HepG2 (cell line): ENCODE measurements around the gene SLC45A3. TPM values are rescaled to one million over a fixed set of nuclear protein-coding genes. Genes with fewer than 3 reads are reported as not detected.

ENCODE experiments used
- ATAC-seq: fragments of 200-7000 bp; cut with Tn5 transposase; 3 replicates; pipeline ENCODE4 v1.9.1; 2020; ENCODE audit warnings: mild to moderate bottlenecking, moderate library complexity
- BruUV-seq: library from RNA; stranded (reverse); fragments of 400-500 nt; replicated peaks from 2 replicates; lab custom pipeline; 2021; lab: Mats Ljungman, UMichigan
- CTCF ChIA-PET: fragments of 300-600 bp; formaldehyde crosslinking; extraction: SDS; loops from one replicate; lab custom pipeline; 2021; ENCODE audit warnings: low total read pairs, inconsistent platforms, low intra/inter-chr PET ratio; lab: Yijun Ruan, JAX
- POLR2A ChIA-PET: fragments of 350-600 bp; sonication (Branson Sonifier 250); formaldehyde crosslinking; loops from one replicate; lab custom pipeline; 2020; ENCODE audit warnings: antibody characterized with exemption, inconsistent platforms; lab: Yijun Ruan, JAX
- DNase-seq: peaks from one replicate; pipeline ENCODE4 v3.0.0-alpha.2; 2015; ENCODE audit warnings: low spot score
- FAIRE-seq: peaks from 3 replicates; lab custom pipeline; 2011; peaks lifted over from hg19 to GRCh38; lab: Jason Lieb, UNC
- H2AFZ ChIP-seq: one replicate; pipeline ENCODE4 v1.6.1; 2011; ENCODE audit warnings: low read length, inconsistent platforms
- H3K27ac ChIP-seq: fragments of 300-600 bp; 3 replicates; pipeline ENCODE4 v1.8.0; 2011; ENCODE audit warnings: mixed run types, mild to moderate bottlenecking, mixed read lengths, low read length, inconsistent platforms; ENCODE audit not compliant: insufficient read depth; ENCODE audit errors: extremely low read length
- H3K27me3 ChIP-seq, 2 experiments: fragments of 200-600 bp in 1 of 2; 2 replicates in 1 of 2; 3 replicates in 1 of 2; pipeline versions ENCODE4 v1.6.0 to v1.8.0; 2011; ENCODE audit warnings: low read length in 2 of 2, mild to moderate bottlenecking in 2 of 2, moderate library complexity in 2 of 2, inconsistent platforms in 1 of 2; ENCODE audit not compliant: insufficient read depth in 2 of 2, control insufficient read depth in 1 of 2
- H3K36me3 ChIP-seq, 2 experiments: fragments of 200-600 bp in 1 of 2; replicated peaks in 1 of 2; 2 replicates in 1 of 2; 3 replicates in 1 of 2; pipeline versions ENCODE4 v1.5.1 to v1.8.0; 2011; ENCODE audit warnings: low read length in 2 of 2, inconsistent platforms in 1 of 2; ENCODE audit not compliant: insufficient read depth in 2 of 2, control insufficient read depth in 1 of 2
- H3K4me1 ChIP-seq: 2 replicates; pipeline ENCODE4 v1.5.1; 2012; ENCODE audit warnings: low read length, inconsistent platforms; ENCODE audit not compliant: insufficient read depth
- H3K4me2 ChIP-seq: 2 replicates; pipeline ENCODE4 v1.6.0; 2011; ENCODE audit warnings: low read depth, low read length, inconsistent platforms
- H3K4me3 ChIP-seq, 3 experiments: fragments of 200-600 bp in 1 of 3; sonication (generic), shearing (Covaris generic) in 1 of 3; replicated peaks in 1 of 3; 2 replicates each; pipeline ENCODE4 v1.5.1; 2011 to 2016; ENCODE audit warnings: low read length in 3 of 3, inconsistent platforms in 2 of 3, low read depth in 2 of 3, mild to moderate bottlenecking in 2 of 3, control low read depth in 1 of 3, mixed read lengths in 1 of 3; ENCODE audit not compliant: insufficient read depth in 1 of 3
- H3K79me2 ChIP-seq: one replicate; pipeline ENCODE4 v1.6.1; 2011; ENCODE audit warnings: low read length, inconsistent platforms; ENCODE audit not compliant: insufficient read depth
- H3K9ac ChIP-seq: 2 replicates; pipeline ENCODE4 v1.6.0; 2011; ENCODE audit warnings: mild to moderate bottlenecking, low read depth, low read length, inconsistent platforms; ENCODE audit not compliant: insufficient read depth
- H3K9me3 ChIP-seq: 2 replicates; pipeline ENCODE4 v1.5.1; 2012; ENCODE audit warnings: mild to moderate bottlenecking, low read length
- H4K20me1 ChIP-seq: 2 replicates; pipeline ENCODE4 v1.6.0; 2011; ENCODE audit warnings: inconsistent platforms, mild to moderate bottlenecking, low read length, moderate library complexity; ENCODE audit not compliant: insufficient read depth
- FOXA3 ChIP-seq: IDR thresholded peaks from 2 replicates; pipeline ENCODE4 v1.6.1; 2016; ENCODE audit warnings: missing genetic modification reagents, missing compliant biosample characterization
- FOXJ3 ChIP-seq: sonication (generic); formaldehyde crosslinking; IDR thresholded peaks from 2 replicates; pipeline ENCODE4 v1.4.0; 2020; ENCODE audit warnings: missing genetic modification reagents, mild to moderate bottlenecking, borderline replicate concordance
- FOXK1 ChIP-seq: sonication (generic); formaldehyde crosslinking; IDR thresholded peaks from 2 replicates; pipeline ENCODE4 v1.4.0; 2020; ENCODE audit warnings: low read depth, missing genetic modification reagents, borderline replicate concordance
- HNF4A ChIP-seq: sonication (generic); formaldehyde crosslinking; IDR thresholded peaks from 2 replicates; pipeline ENCODE4 v1.4.0; 2020; ENCODE audit warnings: missing genetic modification reagents
- MED1 ChIP-seq: sonication (generic); formaldehyde crosslinking; IDR thresholded peaks from 2 replicates; pipeline ENCODE4 v1.4.0; 2020; ENCODE audit warnings: missing genetic modification reagents
- RARA ChIP-seq: IDR thresholded peaks from 2 replicates; pipeline ENCODE4 v1.6.1; 2016; ENCODE audit warnings: missing genetic modification reagents, missing compliant biosample characterization
- RARG ChIP-seq: sonication (generic); formaldehyde crosslinking; IDR thresholded peaks from 2 replicates; pipeline ENCODE4 v1.4.0; 2020; ENCODE audit warnings: low read depth, mild to moderate bottlenecking, missing genetic modification reagents
- RXRB ChIP-seq: IDR thresholded peaks from 2 replicates; pipeline ENCODE4 v1.6.1; 2016; ENCODE audit warnings: borderline replicate concordance, missing genetic modification reagents, missing compliant biosample characterization
- TBP ChIP-seq: sonication (generic); formaldehyde crosslinking; IDR thresholded peaks from 2 replicates; pipeline ENCODE4 v1.5.0; 2020; ENCODE audit warnings: missing genetic modification reagents
- ZNF432 ChIP-seq: sonication (generic); formaldehyde crosslinking; IDR thresholded peaks from 2 replicates; pipeline ENCODE4 v1.5.0; 2020; ENCODE audit warnings: missing genetic modification reagents, mild to moderate bottlenecking, borderline replicate concordance
- ZNF83 ChIP-seq: sonication (generic); formaldehyde crosslinking; IDR thresholded peaks from 2 replicates; pipeline ENCODE4 v1.4.0; 2020; ENCODE audit warnings: missing genetic modification reagents, mild to moderate bottlenecking, borderline replicate concordance
- WGBS: methylation state at CpG from one replicate; pipeline ENCODE4 v1.1.6; 2017; ENCODE audit warnings: low lambda C conversion rate; 5-methylcytosine and 5-hydroxymethylcytosine counted together
- in situ Hi-C: cut with HindIII; loops from 2 replicates; pipeline ENCODE4 v1.10.0; 2017; ENCODE audit warnings: low pct_unique_long_range_greater_than_20kb; ENCODE audit not compliant: extremely low pct_ligation_motif_present
- intact Hi-C: fragments of 100-400 bp; cut with micrococcal nuclease; formaldehyde crosslinking; loops from one replicate; pipeline ENCODE4 v1.10.0; 2022; ENCODE audit not compliant: unreplicated experiment
- polyA plus RNA-seq, 8 experiments: library from polyadenylated mRNA; depleted of rRNA in 3 of 8; stranded (reverse) in 7 of 8; unstranded in 1 of 8; fragments of >200 nt; fragmentation: Illumina TruSeq in 4 of 8; extraction: Trizol in 4 of 8; gene quantifications; 2 replicates each; pipeline versions ENCODE4 v1.2.1 to v1.2.3, GENCODE V29; 2011 to 2016; ENCODE audit warnings: low read depth in 4 of 8, missing spikeins in 1 of 8, mixed read lengths in 1 of 8; ENCODE audit not compliant: insufficient read depth in 1 of 8
- total RNA-seq, 5 experiments: library from RNA; depleted of rRNA; stranded (reverse); fragments of >200 nt; fragmentation: Illumina TruSeq; extraction: Trizol; gene quantifications; 2 replicates each; pipeline ENCODE4 v1.2.3, GENCODE V29; 2016; ENCODE audit warnings: low read depth in 1 of 5
- TF ChIP-seq, protein P1 (sequence below): IDR thresholded peaks from 2 replicates; pipeline ENCODE4 v1.4.0; 2020; ENCODE audit warnings: mild to moderate bottlenecking, missing genetic modification reagents
- TF ChIP-seq, protein P2 (sequence below): sonication (generic); formaldehyde crosslinking; IDR thresholded peaks from 2 replicates; pipeline ENCODE4 v1.4.0; 2020; ENCODE audit warnings: missing genetic modification reagents, borderline replicate concordance
- TF ChIP-seq, protein P3 (sequence below): sonication (generic); formaldehyde crosslinking; IDR thresholded peaks from 2 replicates; pipeline ENCODE4 v1.8.0; 2022; ENCODE audit warnings: low read depth, missing genetic modification reagents
- TF ChIP-seq, protein P4 (sequence below): sonication (generic); formaldehyde crosslinking; conservative IDR thresholded peaks from 2 replicates; pipeline ENCODE4 v1.8.0; 2022; ENCODE audit warnings: mild to moderate bottlenecking, moderate library complexity, missing genetic modification reagents

The SLC45A3 gene
- total and polyA plus RNA-seq, 2 of the 13 experiments (the other 11 are each of a cell fraction or from before 2014, with no cell fraction given), result 3.4 to 4.1 TPM

DNA sequence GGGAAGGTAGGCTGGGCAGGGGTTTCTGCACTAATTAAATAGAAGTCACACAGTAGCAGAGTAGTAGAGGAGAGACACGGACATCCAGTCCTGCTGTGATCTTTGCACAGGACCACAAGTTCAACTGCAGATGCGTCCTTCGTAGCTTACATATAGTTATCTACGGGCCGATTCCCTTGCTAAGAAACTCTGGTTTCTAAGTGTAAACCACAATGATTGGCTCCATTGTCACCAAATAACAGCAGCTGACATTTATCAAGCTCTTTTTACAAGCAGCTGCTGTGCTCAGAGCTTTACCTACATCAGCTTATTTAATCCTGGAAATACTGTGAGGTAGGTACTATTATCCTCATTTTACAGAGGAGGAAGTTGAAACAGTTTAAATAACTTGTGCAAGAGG lies 3.1 kb downstream of the SLC45A3 start:
- Histone ChIP-seq H3K27me3 (no peaks in the 10 kb centered on the region; a peak in 1 of 5 replicates), H4K20me1 (no peaks in the 10 kb centered on the region), H2AFZ (no peak overlapping the region), H3K4me1 (peaks cover 84% of the 10 kb centered on the region), H3K9ac (no peak overlapping the region), H3K36me3 (no peaks in the 10 kb centered on the region; a peak in 1 of 5 replicates), H3K79me2 (no peaks in the 10 kb centered on the region), H3K4me3 (peak overlapping the region; percentile 7 to 45 (median 25); a peak in 4 of 6 replicates), H3K9me3 (no peaks in the 10 kb centered on the region), H3K27ac (peak overlapping the region; percentile 44), H3K4me2 (peak overlapping the region; percentile 59)
- intact Hi-C loops (loop anchor here (2.0 kb wide), 1 partner anchor 384 kb away; no protein-coding TSS in a partner anchor), in situ Hi-C loops (no loop called here)
- peak; percentile 86 for FAIRE-seq
- BruUV-seq, result no TSS peak
- 0% methylated on average over 5 of the region's 5 CpGs for WGBS
- ChIA-PET CTCF (no interaction called here), POLR2A (interaction anchor here (0.7 to 4.0 kb wide), 8 partner anchors 8 to 72 kb away, joined by 3 to 16 read pairs (median 3); no protein-coding TSS in a partner anchor)
- peak; percentile 48 for DNase-seq
- ATAC-seq, result peak; percentile 47
- 0 out of 2 replicates have a peak, but pooled peaks have one; percentile 21 for TF ChIP-seq MED1
- TF ChIP-seq ZNF83 (CRISPR knock-in tag), result no peak
- TF ChIP-seq RXRB (CRISPR knock-in tag), result peak; percentile 39; the same call in 1 of the 2 replicates
- no peak for TF ChIP-seq RARG (CRISPR knock-in tag)
- no peak for TF ChIP-seq FOXJ3 (CRISPR knock-in tag)
- TF ChIP-seq, protein P1, sequence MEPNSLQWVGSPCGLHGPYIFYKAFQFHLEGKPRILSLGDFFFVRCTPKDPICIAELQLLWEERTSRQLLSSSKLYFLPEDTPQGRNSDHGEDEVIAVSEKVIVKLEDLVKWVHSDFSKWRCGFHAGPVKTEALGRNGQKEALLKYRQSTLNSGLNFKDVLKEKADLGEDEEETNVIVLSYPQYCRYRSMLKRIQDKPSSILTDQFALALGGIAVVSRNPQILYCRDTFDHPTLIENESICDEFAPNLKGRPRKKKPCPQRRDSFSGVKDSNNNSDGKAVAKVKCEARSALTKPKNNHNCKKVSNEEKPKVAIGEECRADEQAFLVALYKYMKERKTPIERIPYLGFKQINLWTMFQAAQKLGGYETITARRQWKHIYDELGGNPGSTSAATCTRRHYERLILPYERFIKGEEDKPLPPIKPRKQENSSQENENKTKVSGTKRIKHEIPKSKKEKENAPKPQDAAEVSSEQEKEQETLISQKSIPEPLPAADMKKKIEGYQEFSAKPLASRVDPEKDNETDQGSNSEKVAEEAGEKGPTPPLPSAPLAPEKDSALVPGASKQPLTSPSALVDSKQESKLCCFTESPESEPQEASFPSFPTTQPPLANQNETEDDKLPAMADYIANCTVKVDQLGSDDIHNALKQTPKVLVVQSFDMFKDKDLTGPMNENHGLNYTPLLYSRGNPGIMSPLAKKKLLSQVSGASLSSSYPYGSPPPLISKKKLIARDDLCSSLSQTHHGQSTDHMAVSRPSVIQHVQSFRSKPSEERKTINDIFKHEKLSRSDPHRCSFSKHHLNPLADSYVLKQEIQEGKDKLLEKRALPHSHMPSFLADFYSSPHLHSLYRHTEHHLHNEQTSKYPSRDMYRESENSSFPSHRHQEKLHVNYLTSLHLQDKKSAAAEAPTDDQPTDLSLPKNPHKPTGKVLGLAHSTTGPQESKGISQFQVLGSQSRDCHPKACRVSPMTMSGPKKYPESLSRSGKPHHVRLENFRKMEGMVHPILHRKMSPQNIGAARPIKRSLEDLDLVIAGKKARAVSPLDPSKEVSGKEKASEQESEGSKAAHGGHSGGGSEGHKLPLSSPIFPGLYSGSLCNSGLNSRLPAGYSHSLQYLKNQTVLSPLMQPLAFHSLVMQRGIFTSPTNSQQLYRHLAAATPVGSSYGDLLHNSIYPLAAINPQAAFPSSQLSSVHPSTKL, result peak; percentile 8; the same call in 1 of the 2 replicates
- 0 out of 2 replicates have a peak, but pooled peaks have one; percentile 35 for TF ChIP-seq FOXA3 (CRISPR knock-in tag)
- TF ChIP-seq, protein P2, sequence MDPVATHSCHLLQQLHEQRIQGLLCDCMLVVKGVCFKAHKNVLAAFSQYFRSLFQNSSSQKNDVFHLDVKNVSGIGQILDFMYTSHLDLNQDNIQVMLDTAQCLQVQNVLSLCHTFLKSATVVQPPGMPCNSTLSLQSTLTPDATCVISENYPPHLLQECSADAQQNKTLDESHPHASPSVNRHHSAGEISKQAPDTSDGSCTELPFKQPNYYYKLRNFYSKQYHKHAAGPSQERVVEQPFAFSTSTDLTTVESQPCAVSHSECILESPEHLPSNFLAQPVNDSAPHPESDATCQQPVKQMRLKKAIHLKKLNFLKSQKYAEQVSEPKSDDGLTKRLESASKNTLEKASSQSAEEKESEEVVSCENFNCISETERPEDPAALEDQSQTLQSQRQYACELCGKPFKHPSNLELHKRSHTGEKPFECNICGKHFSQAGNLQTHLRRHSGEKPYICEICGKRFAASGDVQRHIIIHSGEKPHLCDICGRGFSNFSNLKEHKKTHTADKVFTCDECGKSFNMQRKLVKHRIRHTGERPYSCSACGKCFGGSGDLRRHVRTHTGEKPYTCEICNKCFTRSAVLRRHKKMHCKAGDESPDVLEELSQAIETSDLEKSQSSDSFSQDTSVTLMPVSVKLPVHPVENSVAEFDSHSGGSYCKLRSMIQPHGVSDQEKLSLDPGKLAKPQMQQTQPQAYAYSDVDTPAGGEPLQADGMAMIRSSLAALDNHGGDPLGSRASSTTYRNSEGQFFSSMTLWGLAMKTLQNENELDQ, result no peak
- TF ChIP-seq HNF4A, result peak; percentile 82
- no peak for TF ChIP-seq TBP
- TF ChIP-seq ZNF432, result no peak
- TF ChIP-seq FOXK1 (CRISPR knock-in tag), result no peak
- TF ChIP-seq, protein P3, sequence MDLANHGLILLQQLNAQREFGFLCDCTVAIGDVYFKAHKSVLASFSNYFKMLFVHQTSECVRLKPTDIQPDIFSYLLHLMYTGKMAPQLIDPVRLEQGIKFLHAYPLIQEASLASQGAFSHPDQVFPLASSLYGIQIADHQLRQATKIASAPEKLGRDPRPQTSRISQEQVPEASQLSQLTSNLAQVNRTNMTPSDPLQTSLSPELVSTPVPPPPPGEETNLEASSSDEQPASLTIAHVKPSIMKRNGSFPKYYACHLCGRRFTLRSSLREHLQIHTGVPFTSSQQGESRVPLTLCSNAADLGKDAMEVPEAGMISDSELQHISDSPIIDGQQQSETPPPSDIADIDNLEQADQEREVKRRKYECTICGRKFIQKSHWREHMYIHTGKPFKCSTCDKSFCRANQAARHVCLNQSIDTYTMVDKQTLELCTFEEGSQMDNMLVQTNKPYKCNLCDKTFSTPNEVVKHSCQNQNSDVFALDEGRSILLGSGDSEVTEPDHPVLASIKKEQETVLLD (CRISPR knock-in tag), result no peak
- peak; percentile 34; the same call in 1 of the 2 replicates for TF ChIP-seq RARA (CRISPR knock-in tag)
- TF ChIP-seq, protein P4, sequence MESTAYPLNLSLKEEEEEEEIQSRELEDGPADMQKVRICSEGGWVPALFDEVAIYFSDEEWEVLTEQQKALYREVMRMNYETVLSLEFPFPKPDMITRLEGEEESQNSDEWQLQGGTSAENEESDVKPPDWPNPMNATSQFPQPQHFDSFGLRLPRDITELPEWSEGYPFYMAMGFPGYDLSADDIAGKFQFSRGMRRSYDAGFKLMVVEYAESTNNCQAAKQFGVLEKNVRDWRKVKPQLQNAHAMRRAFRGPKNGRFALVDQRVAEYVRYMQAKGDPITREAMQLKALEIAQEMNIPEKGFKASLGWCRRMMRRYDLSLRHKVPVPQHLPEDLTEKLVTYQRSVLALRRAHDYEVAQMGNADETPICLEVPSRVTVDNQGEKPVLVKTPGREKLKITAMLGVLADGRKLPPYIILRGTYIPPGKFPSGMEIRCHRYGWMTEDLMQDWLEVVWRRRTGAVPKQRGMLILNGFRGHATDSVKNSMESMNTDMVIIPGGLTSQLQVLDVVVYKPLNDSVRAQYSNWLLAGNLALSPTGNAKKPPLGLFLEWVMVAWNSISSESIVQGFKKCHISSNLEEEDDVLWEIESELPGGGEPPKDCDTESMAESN (CRISPR knock-in tag), result no peak
